ENCODE measurements around the gene SSX4B. TPM values are rescaled to one million over a fixed set of nuclear protein-coding genes. Genes with fewer than 3 reads are reported as not detected.

SSX4B gene
- total RNA-seq, 1 donor from 2014 or later, result not detected

Other genes starting within 250 kb of the SSX4B start
- gene SSX5, start 215.2 kb downstream of the SSX4B start, total RNA-seq (ENCODE audit: insufficient read depth, low replicate concordance), result not detected
- not detected for gene SSX1, start 156.6 kb downstream of the SSX4B start, total RNA-seq (ENCODE audit: insufficient read depth, low replicate concordance)
- gene SSX3, start 55.3 kb downstream of the SSX4B start, total RNA-seq (ENCODE audit: insufficient read depth, low replicate concordance), result not detected
- gene SSX4, start 28.4 kb downstream of the SSX4B start, total RNA-seq (ENCODE audit: insufficient read depth, low replicate concordance), result not detected
- 35.2 TPM for gene SLC38A5, start 58.3 kb upstream of the SSX4B start, total RNA-seq (ENCODE audit: insufficient read depth, low replicate concordance)
- 27.7 TPM for gene FTSJ1, start 64.2 kb upstream of the SSX4B start, total RNA-seq (ENCODE audit: insufficient read depth, low replicate concordance)
- gene PORCN, start 97.0 kb upstream of the SSX4B start, total RNA-seq (ENCODE audit: insufficient read depth, low replicate concordance), result 1.7 TPM
- gene EBP, start 109.8 kb upstream of the SSX4B start, total RNA-seq (ENCODE audit: insufficient read depth, low replicate concordance), result 13.7 TPM
- 2.2 TPM for gene TBC1D25, start 127.8 kb upstream of the SSX4B start, total RNA-seq (ENCODE audit: insufficient read depth, low replicate concordance)
- gene RBM3, start 162.5 kb upstream of the SSX4B start, total RNA-seq (ENCODE audit: insufficient read depth, low replicate concordance), result 165 TPM
- gene WDR13, start 185.5 kb upstream of the SSX4B start, total RNA-seq (ENCODE audit: insufficient read depth, low replicate concordance), result 64.0 TPM

All from umbilical cord (tissue), 1 donor.